GM12878 (cell line): Measurements from ENCODE around the gene AFAP1. TPM values are rescaled to one million over a fixed set of nuclear protein-coding genes. Genes with fewer than 3 reads are reported as not detected.

Experiments used
- CREB1 ChIP-seq: IDR thresholded peaks from 2 replicates; pipeline ENCODE4 v1.6.1; 2012; ENCODE audit warnings: low read depth, mild to moderate bottlenecking, inconsistent platforms
- EP300 ChIP-seq, 2 experiments: fragments of 150-350 bp in 1 of 2; IDR thresholded peaks; 2 replicates each; pipeline ENCODE4 v1.6.1; 2011 to 2012; ENCODE audit warnings: low read depth in 2 of 2, low read length in 2 of 2, borderline replicate concordance in 1 of 2, improper control_type of control experiment in 1 of 2, inconsistent platforms in 1 of 2; ENCODE audit not compliant: control insufficient read depth in 1 of 2
- GATAD2B ChIP-seq: fragments of 450-650 bp; conservative IDR thresholded peaks from 2 replicates; pipeline ENCODE4 v1.6.1; 2017; ENCODE audit warnings: low read depth, mild to moderate bottlenecking, moderate library complexity
- MXI1 ChIP-seq: fragments of 150-350 bp; IDR thresholded peaks from 2 replicates; pipeline ENCODE4 v1.6.1; 2011; ENCODE audit warnings: low read depth, mild to moderate bottlenecking, inconsistent platforms, low read length, improper control_type of control experiment
- TCF3 ChIP-seq: IDR thresholded peaks from 2 replicates; pipeline ENCODE4 v1.6.1; 2012; ENCODE audit warnings: low read depth, mild to moderate bottlenecking, low read length, borderline replicate concordance; ENCODE audit not compliant: insufficient read depth
- ZBED1 ChIP-seq: IDR thresholded peaks from 2 replicates; pipeline ENCODE4 v1.6.1; 2016; ENCODE audit warnings: borderline replicate concordance
- polyA plus RNA-seq, 11 experiments: library from polyadenylated mRNA; depleted of rRNA in 4 of 11; unstranded in 6 of 11; stranded (reverse) in 5 of 11; fragments of >200 nt; fragmentation: Nextera tagmentation in 4 of 11; fragmentation: Illumina TruSeq in 1 of 11; extraction: Ambion mirVana in 4 of 11; extraction: Trizol in 1 of 11; gene quantifications; 1 replicate in 1 of 11; 2 replicates in 10 of 11; pipeline versions ENCODE4 v1.2.1 to v1.2.3, GENCODE V29; 2011 to 2016; ENCODE audit warnings: inconsistent platforms in 2 of 11, missing spikeins in 2 of 11, low read depth in 1 of 11
- total RNA-seq, 4 experiments: library from RNA; depleted of rRNA in 3 of 4; stranded (reverse); fragments of >200 nt in 3 of 4; fragmentation: Illumina TruSeq in 1 of 4; extraction: Trizol in 1 of 4; gene quantifications; 2 replicates each; pipeline versions ENCODE4 v1.2.1 to v1.2.3, GENCODE V29; 2013 to 2021
- TF ChIP-seq, protein P1 (sequence below): IDR thresholded peaks from 2 replicates; pipeline ENCODE4 v1.6.1; 2012; ENCODE audit warnings: improper control_type of control experiment, low read depth, low read length; ENCODE audit not compliant: insufficient replicate concordance

The AFAP1 gene
- total and polyA plus RNA-seq, 10 of the 15 experiments (the other 5 are each of a cell fraction or from before 2014, with no cell fraction given), result 0.02 to 0.23 (median 0.09) TPM; not detected in 1

GRCh38 chr4:7985072-7985471 is 45.4 kb upstream of the AFAP1 start (continued):
- TF ChIP-seq, protein P1, sequence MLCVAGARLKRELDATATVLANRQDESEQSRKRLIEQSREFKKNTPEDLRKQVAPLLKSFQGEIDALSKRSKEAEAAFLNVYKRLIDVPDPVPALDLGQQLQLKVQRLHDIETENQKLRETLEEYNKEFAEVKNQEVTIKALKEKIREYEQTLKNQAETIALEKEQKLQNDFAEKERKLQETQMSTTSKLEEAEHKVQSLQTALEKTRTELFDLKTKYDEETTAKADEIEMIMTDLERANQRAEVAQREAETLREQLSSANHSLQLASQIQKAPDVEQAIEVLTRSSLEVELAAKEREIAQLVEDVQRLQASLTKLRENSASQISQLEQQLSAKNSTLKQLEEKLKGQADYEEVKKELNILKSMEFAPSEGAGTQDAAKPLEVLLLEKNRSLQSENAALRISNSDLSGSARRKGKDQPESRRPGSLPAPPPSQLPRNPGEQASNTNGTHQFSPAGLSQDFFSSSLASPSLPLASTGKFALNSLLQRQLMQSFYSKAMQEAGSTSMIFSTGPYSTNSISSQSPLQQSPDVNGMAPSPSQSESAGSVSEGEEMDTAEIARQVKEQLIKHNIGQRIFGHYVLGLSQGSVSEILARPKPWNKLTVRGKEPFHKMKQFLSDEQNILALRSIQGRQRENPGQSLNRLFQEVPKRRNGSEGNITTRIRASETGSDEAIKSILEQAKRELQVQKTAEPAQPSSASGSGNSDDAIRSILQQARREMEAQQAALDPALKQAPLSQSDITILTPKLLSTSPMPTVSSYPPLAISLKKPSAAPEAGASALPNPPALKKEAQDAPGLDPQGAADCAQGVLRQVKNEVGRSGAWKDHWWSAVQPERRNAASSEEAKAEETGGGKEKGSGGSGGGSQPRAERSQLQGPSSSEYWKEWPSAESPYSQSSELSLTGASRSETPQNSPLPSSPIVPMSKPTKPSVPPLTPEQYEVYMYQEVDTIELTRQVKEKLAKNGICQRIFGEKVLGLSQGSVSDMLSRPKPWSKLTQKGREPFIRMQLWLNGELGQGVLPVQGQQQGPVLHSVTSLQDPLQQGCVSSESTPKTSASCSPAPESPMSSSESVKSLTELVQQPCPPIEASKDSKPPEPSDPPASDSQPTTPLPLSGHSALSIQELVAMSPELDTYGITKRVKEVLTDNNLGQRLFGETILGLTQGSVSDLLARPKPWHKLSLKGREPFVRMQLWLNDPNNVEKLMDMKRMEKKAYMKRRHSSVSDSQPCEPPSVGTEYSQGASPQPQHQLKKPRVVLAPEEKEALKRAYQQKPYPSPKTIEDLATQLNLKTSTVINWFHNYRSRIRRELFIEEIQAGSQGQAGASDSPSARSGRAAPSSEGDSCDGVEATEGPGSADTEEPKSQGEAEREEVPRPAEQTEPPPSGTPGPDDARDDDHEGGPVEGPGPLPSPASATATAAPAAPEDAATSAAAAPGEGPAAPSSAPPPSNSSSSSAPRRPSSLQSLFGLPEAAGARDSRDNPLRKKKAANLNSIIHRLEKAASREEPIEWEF, result no peak
- TF ChIP-seq GATAD2B (no peak), MXI1 (no peak), TCF3 (no peak), ZBED1 (no peak), EP300 (IDR thresholded peaks at IDR 0.05; ENCODE audit: borderline replicate concordance in 1 of 2, control insufficient read depth in 1 of 2, low read depth in 2 of 2, low read length in 2 of 2) (no peak), CREB1 (no peak)
